Cardiac muscle cell (in vitro differentiated cells and primary cell): ENCODE measurements around the gene TBX4. TPM values are rescaled to one million over a fixed set of nuclear protein-coding genes. Genes with fewer than 3 reads are reported as not detected.
A peak's percentile ranks its signal among the peaks of the same experiment; 100 is the strongest.

Experiments used
- DNase-seq, 2 donors: peaks; one replicate each; pipeline versions ENCODE4 v3.0.0 to v3.0.0-alpha.2; 2010 to 2017; ENCODE audit warnings: low read depth in 1 of 2, low spot score in 1 of 2
- H3K27ac ChIP-seq: fragments of 200-600 bp; sonication (generic); 2 replicates; pipeline ENCODE4 v1.5.1; 2016
- H3K27me3 ChIP-seq: fragments of 200-600 bp; sonication (generic); 2 replicates; pipeline ENCODE4 v1.6.0; 2016; ENCODE audit warnings: control low read depth
- H3K36me3 ChIP-seq: fragments of 200-600 bp; sonication (generic); 2 replicates; pipeline ENCODE4 v1.5.1; 2016; ENCODE audit warnings: control low read depth
- H3K4me1 ChIP-seq: fragments of 200-600 bp; sonication (generic); 2 replicates; pipeline ENCODE4 v1.8.1; 2017; ENCODE audit warnings: low read depth, mild to moderate bottlenecking, mixed run types
- H3K4me3 ChIP-seq: fragments of 200-600 bp; sonication (generic); 2 replicates; pipeline ENCODE4 v1.5.1; 2016; ENCODE audit warnings: mild to moderate bottlenecking
- H3K9me3 ChIP-seq: fragments of 200-600 bp; sonication (generic); 2 replicates; pipeline ENCODE4 v1.5.1; 2017; ENCODE audit warnings: low read depth, mild to moderate bottlenecking, control low read depth
- CTCF ChIP-seq: IDR thresholded peaks from 2 replicates; pipeline ENCODE4 v1.5.1; 2012; ENCODE audit warnings: low read depth, mild to moderate bottlenecking, low read length
- polyA plus RNA-seq: library from polyadenylated mRNA; unstranded; fragments of >200 nt; fragmentation: Nextera tagmentation; extraction: Ambion mirVana; gene quantifications from 2 replicates; pipeline ENCODE4 v1.2.1, GENCODE V29; 2016
- total RNA-seq: library from RNA; depleted of rRNA; stranded (reverse); fragments of >200 nt; gene quantifications from 2 replicates; pipeline ENCODE4 v1.2.3, GENCODE V29; 2016

Gene TBX4
- total and polyA plus RNA-seq, 2 experiments from 2014 or later, result 0.54 to 1.6 TPM

- Histone ChIP-seq H3K4me3 (no peak overlapping the region), H3K27me3 (peaks cover 8% of the 10 kb centered on the region)
- DNase-seq, result peak in 1 of 2 donors; percentile 48
Measured at GRCh38 chr17:61414141-61414935, 37.9 kb upstream of the TBX4 start.

GRCh38 chr17:61414936-61415251 lies 37.3 kb upstream of the TBX4 start:
- no peak for TF ChIP-seq CTCF
- peaks cover 23% of the 10 kb centered on the region for H3K4me1 ChIP-seq
- no peak overlapping the region for H3K4me3 ChIP-seq
- no peak for DNase-seq
- H3K36me3 ChIP-seq, result no peaks in the 10 kb centered on the region
- no peak overlapping the region for H3K27ac ChIP-seq
- H3K9me3 ChIP-seq, result no peaks in the 10 kb centered on the region
- peaks cover 10% of the 10 kb centered on the region for H3K27me3 ChIP-seq

More at GRCh38 chr17:61414141-61414935, 37.9 kb upstream of the TBX4 start:
- H3K9me3 ChIP-seq, result no peaks in the 10 kb centered on the region
- H3K4me1 ChIP-seq, result peaks cover 23% of the 10 kb centered on the region
- H3K36me3 ChIP-seq, result no peaks in the 10 kb centered on the region
- H3K27ac ChIP-seq, result no peak overlapping the region
- TF ChIP-seq CTCF, result no peak

GRCh38 chr17:61415374-61416210 lies 36.6 kb upstream of the TBX4 start:
- Histone ChIP-seq H3K27me3 (peaks cover 6% of the 10 kb centered on the region), H3K4me3 (no peak overlapping the region), H3K36me3 (no peaks in the 10 kb centered on the region), H3K27ac (no peak overlapping the region), H3K4me1 (peaks cover 19% of the 10 kb centered on the region), H3K9me3 (no peaks in the 10 kb centered on the region)
- no peak for TF ChIP-seq CTCF
- peak in 1 of 2 donors; percentile 51 for DNase-seq

GRCh38 chr17:61416211-61416539 lies 36.0 kb upstream of the TBX4 start:
- DNase-seq, result no peak
- no peak for TF ChIP-seq CTCF
- peaks cover 8% of the 10 kb centered on the region for H3K27me3 ChIP-seq
- H3K4me3 ChIP-seq, result no peak overlapping the region
- no peak overlapping the region for H3K27ac ChIP-seq
- no peaks in the 10 kb centered on the region for H3K36me3 ChIP-seq
- peaks cover 19% of the 10 kb centered on the region for H3K4me1 ChIP-seq
- no peaks in the 10 kb centered on the region for H3K9me3 ChIP-seq

GRCh38 chr17:61416540-61417363 lies 35.5 kb upstream of the TBX4 start:
- peak; percentile 96 for TF ChIP-seq CTCF
- Histone ChIP-seq H3K27ac (no peak overlapping the region), H3K27me3 (peaks cover 14% of the 10 kb centered on the region), H3K9me3 (no peaks in the 10 kb centered on the region), H3K4me1 (peaks cover 19% of the 10 kb centered on the region), H3K36me3 (no peaks in the 10 kb centered on the region), H3K4me3 (peak overlapping the region; percentile 14)
- peak; percentile 92 to 97 for DNase-seq
